Activated CD4-positive, alpha-beta T cell treated with anti-CD3 and anti-CD28 coated beads, Interleukin-2, amount 10 ng/mL, durations not matched to agents 24 days and 14 days (primary cell): ENCODE results near the gene BNIP2. TPM values are rescaled to one million over a fixed set of nuclear protein-coding genes. Genes with fewer than 3 reads are reported as not detected.

ENCODE experiments used
- total RNA-seq: library from RNA; stranded (reverse); gene quantifications from 2 replicates; pipeline ENCODE4 v1.2.3, GENCODE V29; 2022

BNIP2 gene
- total RNA-seq, 1 donor from 2014 or later, result 55.1 TPM

Other genes starting within 250 kb of the BNIP2 start
- not detected in 2 replicates for gene GCNT3, start 77.5 kb downstream of the BNIP2 start, total RNA-seq
- gene GTF2A2, start 31.8 kb downstream of the BNIP2 start, total RNA-seq, result 192 and 200 TPM in 2 replicates